ENCODE measurements around the gene RHOD. TPM values are rescaled to one million over a fixed set of nuclear protein-coding genes. Genes with fewer than 3 reads are reported as not detected.
A peak's percentile ranks its signal among the peaks of the same experiment; 100 is the strongest.

The RHOD gene, protein sequence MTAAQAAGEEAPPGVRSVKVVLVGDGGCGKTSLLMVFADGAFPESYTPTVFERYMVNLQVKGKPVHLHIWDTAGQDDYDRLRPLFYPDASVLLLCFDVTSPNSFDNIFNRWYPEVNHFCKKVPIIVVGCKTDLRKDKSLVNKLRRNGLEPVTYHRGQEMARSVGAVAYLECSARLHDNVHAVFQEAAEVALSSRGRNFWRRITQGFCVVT
- total RNA-seq (2014; rRNA removed), result 0.57 and 1.0 TPM in 2 replicates
- 6.1 TPM for polyA plus RNA-seq (2012)

GRCh38 chr11:67056267-67057204 lies at the start of gene RHOD:
TSS of gene RHOD (plus strand) at chr11:67056847. CDS start at chr11:67056903, 56 bp downstream.
- DNase-seq (ENCODE audit: low read depth), result no peak

DNA sequence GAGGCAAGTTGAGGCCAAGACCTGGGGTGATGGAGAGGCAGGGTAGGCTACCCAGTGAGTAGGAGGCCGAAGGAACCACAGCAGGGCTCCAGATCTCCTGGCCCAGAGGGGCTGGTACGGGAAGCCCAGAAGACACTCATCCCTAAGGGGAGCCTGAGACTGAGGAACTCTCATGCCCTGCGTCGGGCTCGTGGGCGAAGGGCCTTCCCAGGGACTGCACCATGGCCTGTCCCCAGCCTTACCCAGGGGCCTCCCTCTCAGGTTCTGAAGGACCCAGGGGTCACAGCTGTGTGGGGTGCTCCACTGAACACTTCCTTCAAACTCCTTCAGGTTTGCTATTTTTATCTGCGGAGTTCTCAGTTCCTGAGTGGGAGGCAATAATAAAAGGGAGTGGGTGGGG lies 49.5 kb upstream of the RHOD start:
- DNase-seq (ENCODE audit: low read depth), result no peak

GRCh38 chr11:67010296-67010905 lies 46.2 kb upstream of the RHOD start:
- DNase-seq (ENCODE audit: low read depth), result no peak

DNA sequence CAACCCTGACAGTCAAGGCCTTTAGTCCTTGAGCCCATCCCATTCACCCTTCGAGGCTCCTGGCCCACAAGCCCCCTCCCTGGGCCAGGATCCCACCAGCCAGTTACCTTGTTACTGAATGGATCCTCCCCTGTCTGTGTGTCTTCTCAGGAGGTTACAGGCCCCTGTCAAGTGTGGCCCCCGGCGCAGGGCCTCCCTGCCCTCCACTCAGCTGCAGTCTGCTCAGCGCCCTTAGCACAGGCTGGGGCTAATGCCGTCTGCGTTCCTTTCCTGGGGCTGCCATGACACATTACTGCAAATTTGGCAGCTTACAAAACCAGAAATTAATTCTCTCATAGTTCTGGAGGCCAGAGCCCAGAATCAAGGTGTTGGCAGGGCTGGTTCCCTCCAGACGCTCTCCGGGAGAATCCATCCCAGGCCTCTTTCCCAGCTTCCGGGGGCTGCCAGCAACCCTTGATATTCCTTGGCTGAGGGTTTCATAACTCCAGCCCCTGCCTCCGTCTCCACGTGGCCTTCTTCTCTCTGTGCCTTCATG lies 43.1 kb upstream of the RHOD start:
- no peak for DNase-seq (ENCODE audit: low read depth)

GRCh38 chr11:67014343-67014742 lies 42.3 kb upstream of the RHOD start:
- DNase-seq (ENCODE audit: low read depth), result no peak

- DNase-seq (ENCODE audit: low read depth), result no peak
Observed at GRCh38 chr11:67015048-67015447, 41.6 kb upstream of the RHOD start.

DNA sequence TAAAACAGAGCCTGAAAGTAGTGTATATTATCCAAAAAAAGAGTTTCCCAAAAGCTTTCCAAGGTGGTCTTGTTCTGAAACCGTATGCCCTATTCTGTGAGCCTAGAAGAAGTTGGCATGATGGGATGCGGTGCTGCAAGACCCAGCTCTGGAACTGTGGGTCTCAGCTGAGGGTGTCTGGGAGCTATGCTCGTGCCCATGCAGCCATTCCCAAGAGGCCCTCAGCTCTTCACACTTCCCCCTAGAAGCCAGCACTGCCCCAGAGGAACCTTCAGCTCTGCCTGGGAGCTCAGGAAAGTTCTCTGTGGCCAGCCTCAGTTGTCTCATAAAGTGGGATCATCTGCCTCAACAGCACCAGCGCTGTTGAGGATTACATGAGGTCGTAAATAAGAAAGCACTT lies 40.1 kb upstream of the RHOD start:
- DNase-seq (ENCODE audit: low read depth), result no peak

DNA sequence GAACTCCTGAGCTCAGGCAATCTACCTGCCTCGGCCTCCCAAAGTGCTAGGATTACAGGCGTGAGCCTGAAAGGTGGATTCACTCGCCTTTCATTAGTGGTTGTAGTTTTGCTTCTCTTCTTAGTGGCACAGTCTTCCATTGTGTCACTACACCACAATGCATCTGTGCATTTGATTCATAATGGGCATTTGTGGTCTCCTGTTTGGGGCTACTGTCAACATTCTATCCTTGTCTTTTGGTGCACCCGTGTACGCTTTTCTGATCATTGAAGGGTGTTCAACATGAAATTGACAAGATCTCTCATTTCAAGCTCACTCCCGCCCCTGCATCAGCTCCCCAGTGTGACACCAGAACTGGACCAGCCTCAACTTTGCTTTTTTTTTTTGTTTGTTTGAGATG lies 35.7 kb upstream of the RHOD start:
- no peak for DNase-seq (ENCODE audit: low read depth)

GRCh38 chr11:67022341-67022933 lies 34.2 kb upstream of the RHOD start:
- DNase-seq (ENCODE audit: low read depth), result peak; percentile 17

- DNase-seq (ENCODE audit: low read depth), result no peak
Observed at GRCh38 chr11:67022961-67023956, 33.4 kb upstream of the RHOD start, which contains the start of gene SYT12. TSS of gene SYT12 (plus strand) at chr11:67023134. CDS start at chr11:67030145, 7,011 bp downstream.

DNA sequence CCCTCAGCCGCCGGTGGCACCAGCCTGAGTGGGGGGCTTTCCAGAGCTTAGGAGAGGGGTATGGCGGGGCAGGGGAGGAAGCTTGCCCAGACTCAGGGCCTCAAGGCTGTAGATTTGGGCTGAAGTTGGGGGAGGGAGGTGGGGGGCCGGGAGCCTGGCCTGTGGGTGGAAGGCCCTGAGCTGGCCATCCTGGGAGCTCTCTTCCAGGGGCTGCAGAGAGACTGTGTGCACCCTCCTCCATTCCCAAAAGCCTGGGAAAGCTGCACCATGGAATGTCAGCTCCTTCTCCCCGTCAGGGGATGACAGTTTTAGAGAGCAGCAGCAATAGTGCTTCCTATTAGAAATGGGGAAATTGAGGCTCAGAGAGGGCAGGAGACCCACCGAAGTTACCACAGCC lies 32.7 kb upstream of the RHOD start:
- DNase-seq (ENCODE audit: low read depth), result no peak

GRCh38 chr11:67024410-67024809 lies 32.2 kb upstream of the RHOD start:
- DNase-seq (ENCODE audit: low read depth), result no peak

DNA sequence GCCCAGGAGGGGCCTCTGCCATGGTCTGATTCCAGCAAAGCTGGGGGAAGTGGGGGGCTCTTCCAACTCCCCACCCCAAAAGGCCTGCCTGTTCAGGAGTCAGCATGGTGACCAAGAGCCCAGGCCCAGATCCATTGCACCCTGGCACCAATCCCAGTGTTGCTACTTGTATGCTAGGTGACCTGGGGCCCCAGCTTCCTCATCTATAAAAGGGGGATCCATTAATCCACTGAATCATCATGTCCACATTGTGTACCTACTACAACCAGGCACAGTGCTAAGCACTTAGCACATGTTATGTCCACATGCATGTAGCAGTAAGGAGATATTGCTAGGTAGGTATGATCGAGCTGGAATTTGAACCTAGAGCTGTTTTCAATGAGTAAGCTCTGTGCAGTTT lies 31.7 kb upstream of the RHOD start:
- no peak for DNase-seq (ENCODE audit: low read depth)

- no peak for DNase-seq (ENCODE audit: low read depth)
Observed at GRCh38 chr11:67025750-67026149, 30.9 kb upstream of the RHOD start.

DNA sequence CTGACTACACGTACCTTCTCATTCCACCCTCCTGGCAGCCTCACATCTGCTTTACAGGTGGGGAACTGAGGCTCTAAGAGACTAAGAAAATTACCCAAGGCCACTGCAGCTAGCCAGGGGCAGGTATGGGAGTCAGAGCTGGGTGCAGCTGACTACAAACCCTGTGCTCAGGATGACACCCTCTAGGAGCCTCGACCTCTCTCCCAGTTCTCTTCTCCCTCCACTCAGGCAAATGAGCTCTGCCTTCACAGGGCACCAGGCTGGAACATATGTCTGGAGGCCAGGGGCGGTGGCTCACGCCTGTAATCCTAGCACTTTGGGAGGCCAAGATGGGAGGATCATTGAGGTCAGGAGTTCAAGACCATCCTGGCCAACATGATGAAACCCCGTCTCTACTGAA lies 29.7 kb upstream of the RHOD start:
- DNase-seq (ENCODE audit: low read depth), result no peak

DNA sequence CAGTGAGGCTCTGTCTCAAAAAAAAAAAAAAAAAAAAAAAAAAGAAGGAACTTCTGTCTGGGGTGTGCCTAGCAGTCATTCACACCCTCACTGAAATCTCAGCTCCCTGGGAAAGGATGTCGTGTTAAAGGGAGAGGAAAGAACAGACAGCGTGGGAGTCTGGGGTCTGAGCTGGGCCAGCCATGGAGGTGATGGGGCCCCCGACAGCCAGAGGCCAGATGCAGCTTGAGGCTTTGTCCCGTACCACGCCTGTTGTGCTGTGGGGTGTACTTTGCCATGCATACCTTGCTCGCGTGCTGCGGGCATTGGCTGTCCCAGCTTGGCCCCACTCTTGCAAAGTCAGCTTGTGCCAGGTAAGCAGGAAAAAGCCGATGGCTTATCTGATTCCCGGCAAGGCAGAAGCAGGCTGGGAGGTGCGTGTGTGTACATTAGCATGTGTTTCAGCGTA lies 29.1 kb upstream of the RHOD start:
- DNase-seq (ENCODE audit: low read depth), result no peak

- no peak for DNase-seq (ENCODE audit: low read depth)
Observed at GRCh38 chr11:67027943-67028542, 28.6 kb upstream of the RHOD start.

- no peak for DNase-seq (ENCODE audit: low read depth)
Observed at GRCh38 chr11:67029146-67029545, 27.5 kb upstream of the RHOD start.

GRCh38 chr11:67030976-67031375 lies 25.7 kb upstream of the RHOD start:
- DNase-seq (ENCODE audit: low read depth), result no peak

All from LHCN-M2 (cell line).